Measurements from ENCODE around the gene PLA2G3. TPM values are rescaled to one million over a fixed set of nuclear protein-coding genes. Genes with fewer than 3 reads are reported as not detected.

PLA2G3 gene
- total and polyA plus RNA-seq, 2 of the 8 experiments (the other 6 are each of a cell fraction or from before 2014, with no cell fraction given) = 18.1 to 25.9 TPM

GRCh38 chr22:31098632-31099110 lies 41.6 kb downstream of the PLA2G3 start (continued):
- peak; percentile 39; the same call in 1 of the 2 replicates for TF ChIP-seq MAX (IDR thresholded peaks at IDR 0.05)
- peak in 1 of 2 experiments; percentile 19; a peak in 1 of 4 replicates for TF ChIP-seq RAD21 (IDR thresholded peaks at IDR 0.05 in 1 of 2, conservative IDR thresholded peaks at IDR 0.05 in 1 of 2; ENCODE audit: low read depth in 2 of 2, low read length in 2 of 2)

All from H1 (cell line).